ENCODE data around the gene ZNF148. TPM values are rescaled to one million over a fixed set of nuclear protein-coding genes. Genes with fewer than 3 reads are reported as not detected.
"Not testable (repeated sequence)": the region's sequence is repeated elsewhere in the genome, so short reads cannot be mapped to it uniquely, and the experiment has no call there.

Gene ZNF148
- total RNA-seq, 1 donor from 2014 or later, result 44.5 TPM

GRCh38 chr3:125349556-125350165 lies 25.5 kb downstream of the ZNF148 start:
- Mint-ChIP-seq H3K36me3 (ENCODE audit: low read depth, unreplicated experiment) (peaks cover 11% of the 10 kb centered on the region), H3K4me3 (ENCODE audit: unreplicated experiment) (no peak overlapping the region), H3K27me3 (ENCODE audit: low read depth, unreplicated experiment) (no peaks in the 10 kb centered on the region), H3K27ac (ENCODE audit: unreplicated experiment) (no peak overlapping the region), H3K4me1 (ENCODE audit: low read depth, unreplicated experiment) (peaks cover 24% of the 10 kb centered on the region), H3K9me3 (ENCODE audit: unreplicated experiment) (peaks cover 2% of the 10 kb centered on the region)
- H3K9me3 ChIP-seq (ENCODE audit: insufficient read depth, low read depth, low read length), result no peaks in the 10 kb centered on the region
- H3K4me2 ChIP-seq (ENCODE audit: low read length), result no peak overlapping the region
- H3K27ac ChIP-seq (ENCODE audit: low read depth, low read length), result no peak overlapping the region
- peaks cover 3% of the 10 kb centered on the region for H3K4me1 ChIP-seq (ENCODE audit: insufficient read depth, low read length)
- TF ChIP-seq, protein P1, sequence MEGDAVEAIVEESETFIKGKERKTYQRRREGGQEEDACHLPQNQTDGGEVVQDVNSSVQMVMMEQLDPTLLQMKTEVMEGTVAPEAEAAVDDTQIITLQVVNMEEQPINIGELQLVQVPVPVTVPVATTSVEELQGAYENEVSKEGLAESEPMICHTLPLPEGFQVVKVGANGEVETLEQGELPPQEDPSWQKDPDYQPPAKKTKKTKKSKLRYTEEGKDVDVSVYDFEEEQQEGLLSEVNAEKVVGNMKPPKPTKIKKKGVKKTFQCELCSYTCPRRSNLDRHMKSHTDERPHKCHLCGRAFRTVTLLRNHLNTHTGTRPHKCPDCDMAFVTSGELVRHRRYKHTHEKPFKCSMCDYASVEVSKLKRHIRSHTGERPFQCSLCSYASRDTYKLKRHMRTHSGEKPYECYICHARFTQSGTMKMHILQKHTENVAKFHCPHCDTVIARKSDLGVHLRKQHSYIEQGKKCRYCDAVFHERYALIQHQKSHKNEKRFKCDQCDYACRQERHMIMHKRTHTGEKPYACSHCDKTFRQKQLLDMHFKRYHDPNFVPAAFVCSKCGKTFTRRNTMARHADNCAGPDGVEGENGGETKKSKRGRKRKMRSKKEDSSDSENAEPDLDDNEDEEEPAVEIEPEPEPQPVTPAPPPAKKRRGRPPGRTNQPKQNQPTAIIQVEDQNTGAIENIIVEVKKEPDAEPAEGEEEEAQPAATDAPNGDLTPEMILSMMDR (IDR thresholded peaks at IDR 0.05; ENCODE audit: insufficient read depth, low read depth, low read length), result no peak
- TF ChIP-seq EZH2 (IDR thresholded peaks at IDR 0.05; ENCODE audit: insufficient read depth, low read length), result no peak
- no peak overlapping the region for H3K4me3 ChIP-seq (ENCODE audit: insufficient read depth, low read depth, low read length)
- H4K20me1 ChIP-seq (ENCODE audit: insufficient read depth, low read length), result peaks cover 87% of the 10 kb centered on the region
- no peak for DNase-seq (ENCODE audit: low read depth)
- FAIRE-seq, result no peak
- no peak overlapping the region for H2AFZ ChIP-seq (ENCODE audit: low read depth, low read length)
- peaks cover 100% of the 10 kb centered on the region for H3K79me2 ChIP-seq (ENCODE audit: insufficient read depth, low read length)
- no peaks in the 10 kb centered on the region for H3K36me3 ChIP-seq (ENCODE audit: insufficient read depth, low read length)
- no peak overlapping the region for H3K9ac ChIP-seq (ENCODE audit: low read length)
- H3K27me3 ChIP-seq (ENCODE audit: insufficient read depth, low read length), result no peaks in the 10 kb centered on the region

GRCh38 chr3:125349055-125349454 lies 26.1 kb downstream of the ZNF148 start:
- H3K36me3 Mint-ChIP-seq (ENCODE audit: low read depth, unreplicated experiment), result peaks cover 17% of the 10 kb centered on the region

GRCh38 chr3:125343367-125343766 lies 31.8 kb downstream of the ZNF148 start:
- H3K27me3 Mint-ChIP-seq (ENCODE audit: low read depth, unreplicated experiment); H3K4me1 ChIP-seq (ENCODE audit: insufficient read depth, low read length); H3K4me1 Mint-ChIP-seq (ENCODE audit: low read depth, unreplicated experiment); H3K27ac Mint-ChIP-seq (ENCODE audit: unreplicated experiment); DNase-seq (ENCODE audit: low read depth); H3K9me3 ChIP-seq (ENCODE audit: insufficient read depth, low read depth, low read length); FAIRE-seq; H3K9ac ChIP-seq (ENCODE audit: low read length); H3K36me3 ChIP-seq (ENCODE audit: insufficient read depth, low read length); H3K4me2 ChIP-seq (ENCODE audit: low read length); H2AFZ ChIP-seq (ENCODE audit: low read depth, low read length); H3K4me3 Mint-ChIP-seq (ENCODE audit: unreplicated experiment); H3K27ac ChIP-seq (ENCODE audit: low read depth, low read length); H3K27me3 ChIP-seq (ENCODE audit: insufficient read depth, low read length); H3K4me3 ChIP-seq (ENCODE audit: insufficient read depth, low read depth, low read length): not testable (repeated sequence)
- Mint-ChIP-seq H3K36me3 (ENCODE audit: low read depth, unreplicated experiment) (peaks cover 15% of the 10 kb centered on the region), H3K9me3 (ENCODE audit: unreplicated experiment) (peaks cover 10% of the 10 kb centered on the region)
- H3K79me2 ChIP-seq (ENCODE audit: insufficient read depth, low read length), result peaks cover 98% of the 10 kb centered on the region
- H4K20me1 ChIP-seq (ENCODE audit: insufficient read depth, low read length), result peaks cover 85% of the 10 kb centered on the region

More at GRCh38 chr3:125349055-125349454, 26.1 kb downstream of the ZNF148 start:
- H3K4me2 ChIP-seq (ENCODE audit: low read length), result no peak overlapping the region
- H3K79me2 ChIP-seq (ENCODE audit: insufficient read depth, low read length), result peaks cover 100% of the 10 kb centered on the region
- peaks cover 88% of the 10 kb centered on the region for H4K20me1 ChIP-seq (ENCODE audit: insufficient read depth, low read length)
- H3K27me3 Mint-ChIP-seq (ENCODE audit: low read depth, unreplicated experiment), result no peaks in the 10 kb centered on the region
- no peak overlapping the region for H3K27ac Mint-ChIP-seq (ENCODE audit: unreplicated experiment)
- H3K4me3 Mint-ChIP-seq (ENCODE audit: unreplicated experiment), result no peak overlapping the region
- no peak overlapping the region for H3K9ac ChIP-seq (ENCODE audit: low read length)
- H3K4me1 Mint-ChIP-seq (ENCODE audit: low read depth, unreplicated experiment), result peaks cover 24% of the 10 kb centered on the region
- H2AFZ ChIP-seq (ENCODE audit: low read depth, low read length), result no peak overlapping the region
- TF ChIP-seq, protein P1 (IDR thresholded peaks at IDR 0.05; ENCODE audit: insufficient read depth, low read depth, low read length), result no peak
- no peak for TF ChIP-seq EZH2 (IDR thresholded peaks at IDR 0.05; ENCODE audit: insufficient read depth, low read length)
- DNase-seq (ENCODE audit: low read depth), result no peak
- peaks cover 7% of the 10 kb centered on the region for H3K9me3 Mint-ChIP-seq (ENCODE audit: unreplicated experiment)
- H3K4me3 ChIP-seq (ENCODE audit: insufficient read depth, low read depth, low read length), result no peak overlapping the region
- H3K4me1 ChIP-seq (ENCODE audit: insufficient read depth, low read length), result peaks cover 3% of the 10 kb centered on the region
- no peaks in the 10 kb centered on the region for H3K36me3 ChIP-seq (ENCODE audit: insufficient read depth, low read length)
- no peak overlapping the region for H3K27ac ChIP-seq (ENCODE audit: low read depth, low read length)
- no peaks in the 10 kb centered on the region for H3K27me3 ChIP-seq (ENCODE audit: insufficient read depth, low read length)
- H3K9me3 ChIP-seq (ENCODE audit: insufficient read depth, low read depth, low read length), result no peaks in the 10 kb centered on the region
- no peak for FAIRE-seq

Data from astrocyte (in vitro differentiated cells and primary cell).